ENCODE data around the gene OPCML.

GRCh38 chr11:133360860-133361688 lies 171.2 kb downstream of the OPCML start:
- TF ChIP-seq, protein P1, sequence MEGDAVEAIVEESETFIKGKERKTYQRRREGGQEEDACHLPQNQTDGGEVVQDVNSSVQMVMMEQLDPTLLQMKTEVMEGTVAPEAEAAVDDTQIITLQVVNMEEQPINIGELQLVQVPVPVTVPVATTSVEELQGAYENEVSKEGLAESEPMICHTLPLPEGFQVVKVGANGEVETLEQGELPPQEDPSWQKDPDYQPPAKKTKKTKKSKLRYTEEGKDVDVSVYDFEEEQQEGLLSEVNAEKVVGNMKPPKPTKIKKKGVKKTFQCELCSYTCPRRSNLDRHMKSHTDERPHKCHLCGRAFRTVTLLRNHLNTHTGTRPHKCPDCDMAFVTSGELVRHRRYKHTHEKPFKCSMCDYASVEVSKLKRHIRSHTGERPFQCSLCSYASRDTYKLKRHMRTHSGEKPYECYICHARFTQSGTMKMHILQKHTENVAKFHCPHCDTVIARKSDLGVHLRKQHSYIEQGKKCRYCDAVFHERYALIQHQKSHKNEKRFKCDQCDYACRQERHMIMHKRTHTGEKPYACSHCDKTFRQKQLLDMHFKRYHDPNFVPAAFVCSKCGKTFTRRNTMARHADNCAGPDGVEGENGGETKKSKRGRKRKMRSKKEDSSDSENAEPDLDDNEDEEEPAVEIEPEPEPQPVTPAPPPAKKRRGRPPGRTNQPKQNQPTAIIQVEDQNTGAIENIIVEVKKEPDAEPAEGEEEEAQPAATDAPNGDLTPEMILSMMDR (IDR thresholded peaks at IDR 0.05): no peak
- TF ChIP-seq EZH2 (IDR thresholded peaks at IDR 0.05; ENCODE audit: borderline replicate concordance, insufficient read depth, low read depth, low read length, poor library complexity, severe bottlenecking): no peak
